Measurements from ENCODE around the gene DOK3.

DNA sequence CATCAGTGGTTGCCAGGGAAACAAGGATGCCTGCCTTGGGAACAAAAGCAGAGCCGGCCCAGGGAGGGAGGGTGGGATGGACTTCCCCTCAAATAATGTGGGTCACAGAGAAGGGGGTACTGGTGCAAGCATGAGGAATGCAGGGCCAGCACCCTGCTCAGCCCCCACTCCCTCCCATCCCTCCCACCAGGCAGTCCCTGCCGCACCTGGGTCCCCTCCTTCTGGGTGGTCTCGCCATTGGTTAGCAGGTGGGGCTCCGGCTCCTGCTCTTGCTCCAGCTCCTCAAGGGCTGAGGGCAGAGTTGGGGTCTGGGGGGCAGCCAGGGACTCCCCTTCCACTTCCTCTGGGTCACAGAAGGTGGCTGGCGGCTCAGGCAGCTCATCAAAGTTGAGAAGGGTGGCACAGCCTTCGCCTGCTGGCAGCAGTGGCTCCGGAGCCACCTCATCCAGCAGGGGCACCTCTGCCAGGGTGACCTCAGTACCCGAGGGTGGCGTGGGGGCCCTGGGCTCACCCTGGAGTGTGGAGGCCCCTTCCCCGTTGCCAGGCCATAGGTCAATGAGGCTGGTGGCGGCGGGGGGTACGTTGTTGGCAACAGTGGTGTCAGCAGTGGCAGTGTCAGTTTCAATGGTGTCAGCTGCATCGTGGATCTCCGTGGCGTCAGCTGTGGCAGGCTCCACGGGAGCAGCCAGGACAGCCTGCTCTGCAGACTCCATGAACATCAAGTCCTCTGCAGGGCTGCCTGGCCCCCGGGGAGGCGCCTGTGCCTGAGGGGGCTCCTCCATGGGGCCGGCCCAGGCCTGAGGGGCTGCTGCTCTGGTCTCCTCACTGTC lies 51.6 kb downstream of the DOK3 start:
- TF ChIP-seq, protein P1, sequence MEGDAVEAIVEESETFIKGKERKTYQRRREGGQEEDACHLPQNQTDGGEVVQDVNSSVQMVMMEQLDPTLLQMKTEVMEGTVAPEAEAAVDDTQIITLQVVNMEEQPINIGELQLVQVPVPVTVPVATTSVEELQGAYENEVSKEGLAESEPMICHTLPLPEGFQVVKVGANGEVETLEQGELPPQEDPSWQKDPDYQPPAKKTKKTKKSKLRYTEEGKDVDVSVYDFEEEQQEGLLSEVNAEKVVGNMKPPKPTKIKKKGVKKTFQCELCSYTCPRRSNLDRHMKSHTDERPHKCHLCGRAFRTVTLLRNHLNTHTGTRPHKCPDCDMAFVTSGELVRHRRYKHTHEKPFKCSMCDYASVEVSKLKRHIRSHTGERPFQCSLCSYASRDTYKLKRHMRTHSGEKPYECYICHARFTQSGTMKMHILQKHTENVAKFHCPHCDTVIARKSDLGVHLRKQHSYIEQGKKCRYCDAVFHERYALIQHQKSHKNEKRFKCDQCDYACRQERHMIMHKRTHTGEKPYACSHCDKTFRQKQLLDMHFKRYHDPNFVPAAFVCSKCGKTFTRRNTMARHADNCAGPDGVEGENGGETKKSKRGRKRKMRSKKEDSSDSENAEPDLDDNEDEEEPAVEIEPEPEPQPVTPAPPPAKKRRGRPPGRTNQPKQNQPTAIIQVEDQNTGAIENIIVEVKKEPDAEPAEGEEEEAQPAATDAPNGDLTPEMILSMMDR (conservative IDR thresholded peaks at IDR 0.05; ENCODE audit: low read depth in 2 of 2) = no peak
- TF ChIP-seq EZH2 (IDR thresholded peaks at IDR 0.05; ENCODE audit: low read depth, unreplicated experiment) = no peak
- no peak for TF ChIP-seq POLR2AphosphoS5 (IDR thresholded peaks at IDR 0.05; ENCODE audit: low read depth)
- TF ChIP-seq ZNF331 (CRISPR knock-in tag; IDR thresholded peaks at IDR 0.05; ENCODE audit: low read depth) = no peak
